GDM1 (cell line): ENCODE measurements around the gene SMPD2.
"Not testable (repeated sequence)": the region's sequence is repeated elsewhere in the genome, so short reads cannot be mapped to it uniquely, and the experiment has no call there.

Experiments used
- DNase-seq: peaks from one replicate; lab custom pipeline; 2025; lab: John Stamatoyannopoulos, UW

SMPD2 gene

GRCh38 chr6:109461205-109461604 is 20.7 kb downstream of the SMPD2 start:
- not testable (repeated sequence) for DNase-seq

GRCh38 chr6:109461733-109462526 is 21.4 kb downstream of the SMPD2 start:
- no peak for DNase-seq

- DNase-seq, result no peak
These were observed 25.2 kb downstream of the SMPD2 start for GRCh38 chr6:109465772-109466171.

- no peak for DNase-seq
These were observed 25.8 kb downstream of the SMPD2 start for GRCh38 chr6:109466212-109466923.

- no peak for DNase-seq
These were observed 27.2 kb downstream of the SMPD2 start for GRCh38 chr6:109467696-109468095.

GRCh38 chr6:109469591-109470189 is 29.2 kb downstream of the SMPD2 start:
- no peak for DNase-seq

GRCh38 chr6:109471105-109471810 is 30.7 kb downstream of the SMPD2 start:
- no peak for DNase-seq

GRCh38 chr6:109472132-109472995 is 31.8 kb downstream of the SMPD2 start:
- DNase-seq, result no peak

- no peak for DNase-seq
These were observed 32.6 kb downstream of the SMPD2 start for GRCh38 chr6:109473120-109473519.

- DNase-seq, result no peak
These were observed 34.5 kb downstream of the SMPD2 start for GRCh38 chr6:109474995-109475394.

- no peak for DNase-seq
These were observed 35.1 kb downstream of the SMPD2 start for GRCh38 chr6:109475625-109476024.

GRCh38 chr6:109477184-109477583 is 36.7 kb downstream of the SMPD2 start:
- DNase-seq, result no peak

- DNase-seq, result no peak
These were observed 37.2 kb downstream of the SMPD2 start for GRCh38 chr6:109477725-109478124.

- DNase-seq, result no peak
These were observed 37.8 kb downstream of the SMPD2 start for GRCh38 chr6:109478222-109478805.

GRCh38 chr6:109478841-109479624 is 38.5 kb downstream of the SMPD2 start:
- DNase-seq, result no peak

- no peak for DNase-seq
These were observed 40.5 kb downstream of the SMPD2 start for GRCh38 chr6:109480993-109481480.

GRCh38 chr6:109482905-109483734 is 42.6 kb downstream of the SMPD2 start, which contains the start of gene ZBTB24:
Gene ZBTB24, minus strand, starts transcription at chr6:109483219. Its CDS starts 1,193 bp downstream, at chr6:109482026.
- DNase-seq, result peak; percentile 91

- no peak for DNase-seq
These were observed 43.2 kb downstream of the SMPD2 start for GRCh38 chr6:109483735-109484057.

- no peak for DNase-seq
These were observed 43.6 kb downstream of the SMPD2 start for GRCh38 chr6:109484122-109484521.
